ENCODE results near the gene RAI1.

- no peak for TF ChIP-seq BCL3 (IDR thresholded peaks at IDR 0.05)
- no peak for TF ChIP-seq HOXA7 (CRISPR knock-in tag; IDR thresholded peaks at IDR 0.05)
- no peak for TF ChIP-seq HOXB5 (CRISPR knock-in tag; IDR thresholded peaks at IDR 0.05)
- TF ChIP-seq CEBPB (IDR thresholded peaks at IDR 0.05): no peak
- no peak for TF ChIP-seq CTCF (IDR thresholded peaks at IDR 0.05)
- no peak for TF ChIP-seq RCOR1 (IDR thresholded peaks at IDR 0.05; ENCODE audit: low read depth, low read length)
- no peak for TF ChIP-seq POLR2A (IDR thresholded peaks at IDR 0.05; ENCODE audit: low read length)
- TF ChIP-seq RAD21 (conservative IDR thresholded peaks at IDR 0.05 in 1 of 2, IDR thresholded peaks at IDR 0.05 in 1 of 2): no peak
- TF ChIP-seq ELK1 (IDR thresholded peaks at IDR 0.05; ENCODE audit: low read depth, low read length): no peak
- no peak for TF ChIP-seq CBX2 (IDR thresholded peaks at IDR 0.05; ENCODE audit: borderline replicate concordance, low read depth)
- no peak for TF ChIP-seq PBX3 (IDR thresholded peaks at IDR 0.05)
Measured at GRCh38 chr17:17809531-17810083, 128.3 kb downstream of the RAI1 start.

All from A549 (cell line).